GM20431 (cell line): ENCODE results near the gene DMRTA2.

ENCODE experiments used
- in situ Hi-C: fragments of 300-500 bp; cut with MseI, MboI; formaldehyde crosslinking; loops from one replicate; pipeline ENCODE4 v1.15.0; 2020; ENCODE audit warnings: low sequenced_read_pairs; ENCODE audit not compliant: unreplicated experiment

Gene DMRTA2

GRCh38 chr1:50424045-50424883 lies 1.0 kb upstream of the DMRTA2 start:
- in situ Hi-C loops: no loop called here

GRCh38 chr1:50423670-50424000 lies 392 bp upstream of the DMRTA2 start:
- in situ Hi-C loops: no loop called here

DNA sequence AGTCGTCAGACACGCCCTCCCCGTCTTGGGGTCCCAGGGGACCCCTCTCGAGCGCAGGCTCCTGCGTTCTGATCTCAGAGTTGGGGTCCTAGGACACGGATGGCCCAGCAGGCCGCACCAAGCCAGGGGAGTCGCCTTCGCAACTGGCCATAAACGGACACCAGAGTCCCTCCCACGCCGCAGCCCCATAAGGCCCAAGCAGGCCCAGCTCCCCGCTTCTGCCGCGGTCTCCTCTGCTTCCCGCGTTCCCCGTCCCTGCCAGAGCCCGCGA lies 633 bp downstream of the DMRTA2 start:
- in situ Hi-C loops: no loop called here

- in situ Hi-C loops: no loop called here
These were observed 1.2 kb downstream of the DMRTA2 start for GRCh38 chr1:50421768-50422674.

DNA sequence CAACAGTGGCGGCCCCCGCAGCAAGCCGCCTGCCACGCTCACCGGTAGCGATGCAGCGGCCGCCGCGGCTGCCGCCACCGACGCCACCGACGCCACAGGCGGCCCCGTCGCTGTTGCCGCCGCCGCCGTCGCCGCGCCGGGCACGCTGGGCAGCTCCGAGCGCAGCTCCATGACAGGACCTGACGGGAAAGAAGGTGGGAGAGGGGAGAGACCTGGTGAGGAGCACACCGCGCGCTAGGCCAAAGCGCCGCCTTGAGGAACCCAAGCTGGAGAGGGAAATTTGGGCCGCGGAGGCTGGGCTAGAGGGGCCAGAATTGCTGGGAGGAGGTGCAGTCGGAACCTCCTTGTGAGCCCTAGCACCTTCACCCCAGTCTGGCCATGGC lies 1.9 kb downstream of the DMRTA2 start:
- in situ Hi-C loops: no loop called here

DNA sequence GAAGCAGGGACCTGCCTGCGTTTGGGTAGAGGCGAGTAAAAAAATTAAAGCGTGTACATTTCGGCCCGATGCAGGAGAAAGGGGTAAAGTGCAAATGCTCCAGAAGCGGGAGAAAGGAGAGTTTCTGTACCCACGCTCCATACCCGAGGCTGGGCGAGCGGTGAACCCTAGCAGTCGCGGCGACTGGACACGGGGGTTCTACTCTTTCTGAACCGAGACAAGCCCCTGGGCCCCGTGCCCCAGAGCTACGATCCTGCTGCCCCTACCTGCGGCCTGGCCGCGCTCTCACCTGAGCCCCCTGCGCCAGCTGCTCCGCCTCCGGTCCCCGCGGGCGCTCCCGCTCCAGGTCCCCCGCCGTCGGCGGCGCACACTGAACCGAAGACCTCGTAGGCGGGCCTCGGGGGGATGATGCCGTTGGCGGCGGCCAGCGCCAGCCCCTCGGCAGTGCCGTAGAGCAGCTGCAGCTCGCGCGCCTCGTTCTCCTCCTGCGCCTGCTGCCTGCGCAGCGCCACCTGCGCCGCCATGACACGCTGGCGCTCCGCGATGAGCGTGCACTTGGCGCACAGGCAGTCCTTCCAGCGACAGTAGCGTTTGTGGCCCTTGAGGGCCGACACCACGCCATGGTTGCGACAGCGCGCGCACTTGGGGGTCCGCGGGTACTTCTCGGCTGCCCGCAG lies 2.4 kb downstream of the DMRTA2 start:
- in situ Hi-C loops: no loop called here

DNA sequence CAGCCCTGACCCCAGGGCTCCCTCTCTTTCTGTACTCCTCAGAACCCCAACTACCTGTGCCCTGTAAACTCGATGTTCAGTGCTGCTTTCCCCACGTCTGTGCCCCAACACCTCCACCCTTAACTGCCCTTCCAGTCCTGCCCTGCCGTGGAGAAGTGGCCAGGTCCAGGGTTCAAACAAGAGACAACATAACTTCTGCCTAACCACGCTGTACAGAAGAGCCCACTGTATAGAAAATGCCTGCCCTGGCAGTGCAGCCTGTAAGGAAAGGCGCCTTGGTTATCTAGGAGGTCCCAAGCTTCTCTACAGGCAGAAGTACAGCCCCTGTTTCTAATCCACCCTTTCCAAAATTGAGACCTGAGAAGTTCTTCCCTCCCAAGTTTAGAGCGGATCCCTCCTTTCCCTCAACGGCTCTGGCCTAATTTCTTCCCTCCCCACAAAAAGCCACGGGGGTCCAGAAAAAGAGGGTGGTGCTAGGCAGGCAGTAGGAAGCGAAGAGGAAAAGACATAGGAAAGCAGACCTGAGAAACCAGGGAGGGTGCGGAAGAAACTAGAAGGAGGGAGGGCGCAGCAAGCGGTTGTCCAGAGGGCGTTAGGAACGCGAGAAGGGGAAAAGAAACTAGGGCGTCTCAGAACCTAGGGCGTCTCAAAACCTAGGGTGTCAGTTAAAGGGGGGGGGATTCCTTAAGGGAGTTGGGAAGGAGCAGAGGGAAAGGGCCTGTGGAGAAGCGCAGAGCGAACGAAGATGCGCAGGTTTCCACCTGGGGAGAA lies 3.2 kb downstream of the DMRTA2 start:
- in situ Hi-C loops: no loop called here

DNA sequence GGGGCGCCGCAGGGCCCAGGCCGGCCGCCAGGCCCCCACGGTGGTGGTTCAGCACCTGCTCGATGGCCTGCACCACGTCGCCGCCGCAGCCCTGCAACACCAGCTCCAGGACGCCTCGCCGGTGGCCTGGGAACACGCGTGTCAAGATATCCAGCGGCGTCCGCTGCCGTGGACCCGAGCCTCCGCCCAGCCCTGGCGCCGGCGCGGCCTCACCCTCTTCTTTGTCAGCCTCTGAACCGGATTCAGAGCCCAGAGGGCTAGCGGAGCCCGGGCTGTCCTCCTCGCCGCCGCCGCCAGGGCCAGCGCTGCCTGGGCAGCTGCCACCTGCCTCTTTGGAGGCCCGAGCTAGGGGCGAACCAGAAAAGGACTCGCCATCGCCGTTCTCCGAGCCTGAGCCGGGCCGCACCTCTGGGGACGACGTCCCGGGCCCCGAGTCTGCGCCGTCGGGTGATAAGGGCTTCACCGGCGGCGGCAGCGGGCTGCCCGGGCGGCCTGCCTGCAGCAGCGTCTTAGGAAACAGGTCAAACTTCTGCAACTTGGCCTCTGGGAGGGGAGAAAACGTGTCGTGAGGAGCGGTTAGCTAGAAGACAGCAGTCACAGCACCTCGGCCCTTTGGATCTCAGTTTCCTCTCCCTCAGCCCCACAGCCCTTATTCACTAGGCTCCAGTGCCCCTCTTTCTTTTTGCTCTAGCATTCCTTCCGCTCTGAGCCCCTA lies 3.9 kb downstream of the DMRTA2 start:
- in situ Hi-C loops: no loop called here

GRCh38 chr1:50418600-50419109 lies 4.6 kb downstream of the DMRTA2 start:
- in situ Hi-C loops: no loop called here

- in situ Hi-C loops: no loop called here
These were observed 5.2 kb downstream of the DMRTA2 start for GRCh38 chr1:50417946-50418599.

- in situ Hi-C loops: no loop called here
These were observed 5.7 kb downstream of the DMRTA2 start for GRCh38 chr1:50417507-50417906.

DNA sequence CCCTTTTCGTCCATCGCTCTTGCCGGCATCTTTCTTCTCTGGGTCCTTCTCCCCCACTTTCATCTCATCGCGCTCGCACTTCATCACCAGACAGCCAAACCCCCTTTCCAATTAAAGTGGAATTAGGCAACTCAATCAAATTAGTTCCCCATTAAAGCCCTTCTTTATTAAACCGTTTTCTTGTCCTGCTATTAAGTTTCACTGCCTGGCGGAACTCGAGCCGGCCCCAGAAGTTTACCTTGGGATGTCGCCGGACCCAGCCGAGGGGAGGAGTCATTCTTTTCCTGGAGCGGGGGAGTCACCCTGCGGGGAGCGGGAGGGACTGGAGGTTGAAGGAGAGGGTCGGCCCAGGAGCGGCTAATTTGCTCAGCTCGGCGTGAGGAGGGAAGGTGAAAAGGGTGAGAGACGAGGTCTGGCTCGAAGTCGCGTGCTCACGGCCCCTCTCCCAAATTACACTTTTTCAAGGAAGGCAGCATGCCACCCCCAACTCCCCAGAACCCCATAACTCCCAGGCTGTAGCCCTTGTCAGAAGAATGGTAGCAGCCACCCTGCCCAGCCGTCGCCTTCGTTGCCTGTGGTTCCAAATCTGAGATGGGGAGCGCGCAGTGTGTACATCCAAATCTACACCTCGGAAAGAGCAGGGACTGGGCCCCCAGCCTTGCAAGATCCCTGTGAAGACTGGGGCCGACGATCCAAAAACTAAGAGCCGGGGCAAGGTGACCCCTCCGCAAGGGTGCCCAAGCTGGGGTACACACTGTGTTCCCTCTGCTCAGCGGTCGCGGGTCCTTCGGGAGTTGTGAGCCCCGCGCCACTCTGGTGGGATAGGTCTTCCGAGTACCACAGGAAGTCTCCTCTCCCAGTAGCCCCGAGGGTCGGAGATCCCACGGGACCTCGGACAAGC lies 6.4 kb downstream of the DMRTA2 start:
- in situ Hi-C loops: no loop called here

DNA sequence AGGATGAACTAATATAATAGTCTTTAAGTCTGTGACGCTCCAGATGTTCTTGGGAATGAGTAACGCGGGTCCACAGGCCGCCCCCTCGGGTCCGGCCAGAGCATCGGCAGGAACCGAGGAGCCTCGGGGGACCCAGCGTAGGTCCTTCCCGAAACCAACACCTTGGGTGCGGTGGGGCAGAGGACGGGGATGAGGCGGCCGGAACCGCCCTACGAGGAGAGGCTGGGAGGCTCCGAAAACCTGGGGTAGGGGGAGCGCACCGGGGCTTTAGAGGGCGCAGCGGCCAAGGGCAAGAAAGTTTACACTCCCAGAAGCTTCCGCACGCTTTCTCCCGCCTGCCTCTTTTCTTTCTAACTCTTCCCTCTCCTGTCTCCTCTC lies 7.1 kb downstream of the DMRTA2 start:
- in situ Hi-C loops: no loop called here

DNA sequence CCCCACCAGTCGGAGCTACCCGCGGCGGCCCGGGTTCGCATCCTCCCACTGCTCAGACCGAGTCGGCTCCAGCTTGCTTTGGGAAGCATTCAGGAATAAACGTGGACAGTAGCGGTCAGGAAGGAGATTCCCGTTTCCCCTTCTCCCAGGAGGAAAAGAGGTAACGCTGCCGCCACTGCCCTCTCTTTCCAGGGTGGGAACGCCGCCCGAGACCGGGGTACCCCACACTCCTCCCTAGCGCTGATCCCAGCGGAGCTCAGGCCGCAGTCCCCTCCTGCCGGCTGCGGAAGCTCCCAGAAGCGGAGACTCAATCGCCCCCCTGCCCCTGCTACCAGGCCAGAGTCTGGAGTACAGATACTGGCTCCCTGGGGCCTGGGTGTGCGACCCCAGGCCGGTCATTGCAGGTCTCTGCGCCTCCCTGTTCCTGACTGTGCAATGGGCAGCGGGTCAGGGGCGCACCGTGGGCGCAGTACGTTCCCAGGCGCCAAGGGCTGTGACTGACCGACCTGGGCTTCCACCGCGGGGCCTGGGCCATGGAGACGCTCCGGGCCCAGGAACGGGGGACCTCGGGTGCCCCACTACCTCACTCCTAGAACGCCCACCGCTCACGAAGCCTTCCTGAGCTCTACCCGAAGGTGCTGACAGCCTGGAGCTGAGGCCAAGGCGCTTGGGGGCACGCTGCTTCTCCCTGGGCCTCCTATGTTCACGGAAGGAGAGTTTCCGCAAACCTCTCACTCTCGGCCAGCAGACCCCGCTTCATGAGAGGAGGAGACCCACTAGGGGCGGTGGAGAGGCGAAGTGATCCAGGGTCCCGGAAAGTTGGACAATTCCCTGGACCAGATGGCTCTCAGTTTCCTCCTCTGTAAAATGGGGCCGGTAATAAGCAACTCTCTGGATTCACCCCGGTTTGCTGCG lies 7.8 kb downstream of the DMRTA2 start:
- in situ Hi-C loops: no loop called here

- in situ Hi-C loops: no loop called here
These were observed 8.4 kb downstream of the DMRTA2 start for GRCh38 chr1:50414853-50415234.

- in situ Hi-C loops: no loop called here
These were observed 10.3 kb downstream of the DMRTA2 start for GRCh38 chr1:50412813-50413476.

- in situ Hi-C loops: no loop called here
These were observed 17.4 kb downstream of the DMRTA2 start for GRCh38 chr1:50405814-50406213.
